Measurements from ENCODE around the gene TTF1. TPM values are rescaled to one million over a fixed set of nuclear protein-coding genes. Genes with fewer than 3 reads are reported as not detected.

TTF1 gene
- total RNA-seq, 4 donors from 2014 or later: 11.9 to 18.2 (median 12.8) TPM

DNA sequence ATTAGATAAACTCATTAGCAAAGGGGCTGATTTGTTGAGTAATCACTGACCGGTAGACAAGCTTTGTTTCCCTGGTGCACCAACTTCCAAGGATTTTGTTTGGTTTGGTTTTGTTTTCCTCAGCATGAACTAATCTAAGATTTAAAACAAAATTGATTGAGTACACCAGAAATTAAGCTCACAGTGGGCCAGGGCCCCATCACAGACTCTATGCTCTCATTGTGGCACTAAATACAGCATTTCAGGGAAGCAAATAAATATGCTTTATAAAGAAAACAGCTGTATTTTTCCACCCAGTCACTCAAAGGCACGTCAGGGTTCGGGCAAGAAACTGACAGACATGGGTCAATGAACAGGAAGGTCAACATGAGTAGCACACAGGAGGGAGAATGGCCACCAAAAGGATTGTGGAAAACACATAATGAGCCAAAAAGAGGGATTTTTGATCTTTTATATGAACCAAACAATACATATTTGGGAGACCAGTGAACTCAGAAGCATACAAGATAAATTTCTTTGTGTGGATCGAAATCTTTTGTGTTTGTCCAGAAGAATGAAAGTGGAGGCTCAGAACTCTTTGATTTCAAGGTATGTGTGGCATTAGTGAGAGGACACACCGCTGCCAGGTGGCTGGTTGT lies 12.2 kb upstream of the TTF1 start:
- H3K27me3 ChIP-seq: peaks cover 36 to 53% (median 51%) of the 10 kb centered on the region in 3 donors
- no peak overlapping the region for H3K27ac ChIP-seq
- DNase-seq (no peak), ATAC-seq (no peak)
- no peak overlapping the region for H3K4me3 ChIP-seq
- no peak for TF ChIP-seq CTCF (IDR thresholded peaks at IDR 0.05 in 4 of 5, conservative IDR thresholded peaks at IDR 0.05 in 1 of 5)
- no peak for TF ChIP-seq POLR2A (IDR thresholded peaks at IDR 0.05)
- in situ Hi-C loops (cut with MboI; ENCODE audit: low sequenced_read_pairs in 4 of 4): loop anchor here in 2 of 4 donors (25.0 kb wide), 3 partner anchors 93 to 657 kb away; no protein-coding TSS in a partner anchor
- no peaks in the 10 kb centered on the region for H3K36me3 ChIP-seq
- no peaks in the 10 kb centered on the region for H3K9me3 ChIP-seq
- H3K4me1 ChIP-seq: no peaks in the 10 kb centered on the region
- intact Hi-C loops (cut with DNase I; ENCODE audit: low total_unique reads): no loop called here

DNA sequence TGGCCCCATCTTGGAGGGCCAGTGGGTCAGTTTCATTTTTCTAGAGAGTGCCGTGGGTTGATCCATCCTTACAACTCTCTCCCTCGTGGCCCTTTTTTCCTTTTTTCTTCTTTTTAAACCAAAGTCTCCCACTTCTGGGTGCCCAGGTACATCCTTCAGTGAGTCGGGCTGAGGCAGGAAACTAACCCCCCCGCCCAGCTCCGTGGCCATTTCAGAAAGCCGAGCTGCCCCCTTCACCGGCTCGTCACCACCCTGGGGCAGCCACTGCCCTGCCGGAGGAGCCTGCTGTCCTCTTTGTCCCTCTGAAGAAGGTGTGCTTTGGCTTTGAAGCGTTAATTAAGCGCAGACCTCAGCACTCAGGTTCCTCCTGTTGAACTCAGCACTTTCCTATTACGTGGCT lies 8.5 kb upstream of the TTF1 start:
- no peaks in the 10 kb centered on the region for H3K36me3 ChIP-seq
- H3K9me3 ChIP-seq: no peaks in the 10 kb centered on the region
- no peak for ATAC-seq
- TF ChIP-seq CTCF (IDR thresholded peaks at IDR 0.05 in 4 of 5, conservative IDR thresholded peaks at IDR 0.05 in 1 of 5) (no peak), POLR2A (IDR thresholded peaks at IDR 0.05) (no peak)
- peaks cover 71 to 87% (median 76%) of the 10 kb centered on the region in 3 donors for H3K27me3 ChIP-seq
- H3K4me1 ChIP-seq: peaks cover 5 to 8% of the 10 kb centered on the region in 2 donors
- in situ Hi-C loops (cut with MboI; ENCODE audit: low sequenced_read_pairs in 4 of 4): loop anchor here in 2 of 4 donors (25.0 kb wide), 3 partner anchors 97 to 653 kb away; no protein-coding TSS in a partner anchor
- H3K4me3 ChIP-seq: no peak overlapping the region
- intact Hi-C loops (cut with DNase I; ENCODE audit: low total_unique reads): no loop called here
- no peak for DNase-seq
- no peak overlapping the region for H3K27ac ChIP-seq

GRCh38 chr9:132414731-132415130 lies 8.1 kb upstream of the TTF1 start:
- Histone ChIP-seq H3K27me3 (peaks cover 74 to 90% (median 80%) of the 10 kb centered on the region in 3 donors), H3K4me3 (no peak overlapping the region), H3K9me3 (no peaks in the 10 kb centered on the region), H3K4me1 (peaks cover 8 to 10% of the 10 kb centered on the region in 2 donors), H3K27ac (no peak overlapping the region), H3K36me3 (no peaks in the 10 kb centered on the region)
- ATAC-seq (no peak), DNase-seq (no peak)
- TF ChIP-seq POLR2A (IDR thresholded peaks at IDR 0.05): no peak
- TF ChIP-seq CTCF (IDR thresholded peaks at IDR 0.05 in 4 of 5, conservative IDR thresholded peaks at IDR 0.05 in 1 of 5): no peak
- intact Hi-C loops (cut with DNase I; ENCODE audit: low total_unique reads): no loop called here
- in situ Hi-C loops (cut with MboI; ENCODE audit: low sequenced_read_pairs in 4 of 4): loop anchor here in 2 of 4 donors (25.0 kb wide), 3 partner anchors 98 to 652 kb away; no protein-coding TSS in a partner anchor

DNA sequence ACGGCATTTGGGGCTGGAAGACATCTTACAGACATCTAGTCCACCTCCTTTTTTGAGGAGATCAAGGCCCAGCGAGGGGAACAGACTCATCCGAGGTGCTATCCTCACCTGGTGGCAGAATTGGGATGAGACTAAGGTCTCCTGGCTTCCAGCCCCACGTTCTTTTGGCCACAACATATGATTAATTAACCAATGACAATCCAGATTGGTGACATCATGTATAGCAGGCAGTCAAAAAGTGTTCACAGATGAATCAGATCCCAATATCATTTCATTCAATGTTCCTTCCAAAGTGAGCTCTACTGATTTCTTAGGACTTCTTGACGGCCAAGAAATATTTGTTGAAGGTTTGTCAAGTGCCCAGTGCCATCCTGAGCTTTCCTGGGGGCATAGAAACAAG lies 7.3 kb upstream of the TTF1 start:
- intact Hi-C loops (cut with DNase I; ENCODE audit: low total_unique reads) (no loop called here), in situ Hi-C loops (cut with MboI; ENCODE audit: low sequenced_read_pairs in 4 of 4) (loop anchor here in 2 of 4 donors (25.0 kb wide), 3 partner anchors 98 to 652 kb away; no protein-coding TSS in a partner anchor)
- H3K36me3 ChIP-seq: no peaks in the 10 kb centered on the region
- ATAC-seq: no peak
- no peaks in the 10 kb centered on the region for H3K9me3 ChIP-seq
- no peak overlapping the region for H3K27ac ChIP-seq
- no peak for TF ChIP-seq POLR2A (IDR thresholded peaks at IDR 0.05)
- TF ChIP-seq CTCF (IDR thresholded peaks at IDR 0.05 in 4 of 5, conservative IDR thresholded peaks at IDR 0.05 in 1 of 5): no peak
- H3K4me1 ChIP-seq: peaks cover 8 to 10% of the 10 kb centered on the region in 2 donors
- no peak overlapping the region for H3K4me3 ChIP-seq
- DNase-seq: no peak
- peaks cover 73 to 91% (median 78%) of the 10 kb centered on the region in 3 donors for H3K27me3 ChIP-seq

All from gastrocnemius medialis (tissue), 4 donors.